Measurements from ENCODE around the gene ISYNA1. TPM values are rescaled to one million over a fixed set of nuclear protein-coding genes. Genes with fewer than 3 reads are reported as not detected.

ISYNA1 gene
- total RNA-seq, 5 donors from 2014 or later (not counting 1 experiment from before 2014, with no cell fraction given): 38.3 to 59.8 (median 55.0) TPM

DNA sequence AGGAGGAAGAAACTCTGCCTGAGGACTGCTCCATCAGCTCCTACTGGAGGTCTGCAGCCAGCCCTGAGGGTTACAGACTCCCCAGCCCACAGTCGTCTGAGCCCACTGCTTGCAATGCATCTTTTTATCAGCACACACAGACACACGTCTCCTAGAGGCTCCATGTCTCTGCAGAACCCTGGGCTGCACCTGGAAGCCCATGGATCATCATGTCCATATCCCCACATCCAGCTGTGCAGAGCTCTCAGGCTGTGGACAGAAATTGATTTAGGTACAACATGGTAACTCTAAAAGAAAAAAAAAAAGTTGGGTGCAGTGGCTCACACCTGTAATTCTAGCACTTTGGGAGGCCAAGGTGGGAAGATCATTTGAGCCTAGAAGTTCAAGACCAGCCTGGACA lies 32.9 kb upstream of the ISYNA1 start:
- H3K4me1 Mint-ChIP-seq: peaks cover 12 to 51% (median 31%) of the 10 kb centered on the region in 3 donors
- Histone ChIP-seq H3K4me1 (ENCODE audit: control insufficient read depth in 1 of 2, extremely low read depth in 1 of 2, insufficient read depth in 2 of 2, low read length in 2 of 2) (peaks cover 0 to 61% of the 10 kb centered on the region in 2 experiments), H3K4me3 (ENCODE audit: control insufficient read depth in 1 of 2, extremely low read depth in 1 of 2, low read length in 1 of 2) (no peak overlapping the region), H3K27me3 (replicated peaks in 1 of 2; ENCODE audit: control insufficient read depth in 2 of 2, extremely low read depth in 1 of 2, insufficient read depth in 2 of 2, low read length in 1 of 2) (no peaks in the 10 kb centered on the region), H3K27ac (ENCODE audit: low read length) (no peak overlapping the region), H3K36me3 (ENCODE audit: control insufficient read depth in 2 of 2, extremely low read depth in 1 of 2, insufficient read depth in 1 of 2, low read length in 1 of 2) (peaks cover 8 to 22% of the 10 kb centered on the region in 2 donors), H3K9me3 (no peaks in the 10 kb centered on the region)
- ChIA-PET POLR2A (no interaction called here), CTCF (interaction anchor here in 1 of 2 donors (0.7 to 1.1 kb wide), 2 partner anchors 12 to 49 kb away, joined by 3 to 5 read pairs; no protein-coding TSS in a partner anchor)
- H3K4me3 Mint-ChIP-seq: no peak overlapping the region
- no peaks in the 10 kb centered on the region for H3K36me3 Mint-ChIP-seq
- H3K27me3 Mint-ChIP-seq: no peaks in the 10 kb centered on the region
- ATAC-seq (replicated peaks in 1 of 4) (no peak), DNase-seq (no peak)
- H3K9me3 Mint-ChIP-seq: no peaks in the 10 kb centered on the region
- WGBS (ENCODE audit: insufficient coverage): no CpG with 5 or more reads among the region's 2 CpGs
- peak overlapping the region in 1 of 2 donors; percentile 22 for H3K27ac Mint-ChIP-seq

DNA sequence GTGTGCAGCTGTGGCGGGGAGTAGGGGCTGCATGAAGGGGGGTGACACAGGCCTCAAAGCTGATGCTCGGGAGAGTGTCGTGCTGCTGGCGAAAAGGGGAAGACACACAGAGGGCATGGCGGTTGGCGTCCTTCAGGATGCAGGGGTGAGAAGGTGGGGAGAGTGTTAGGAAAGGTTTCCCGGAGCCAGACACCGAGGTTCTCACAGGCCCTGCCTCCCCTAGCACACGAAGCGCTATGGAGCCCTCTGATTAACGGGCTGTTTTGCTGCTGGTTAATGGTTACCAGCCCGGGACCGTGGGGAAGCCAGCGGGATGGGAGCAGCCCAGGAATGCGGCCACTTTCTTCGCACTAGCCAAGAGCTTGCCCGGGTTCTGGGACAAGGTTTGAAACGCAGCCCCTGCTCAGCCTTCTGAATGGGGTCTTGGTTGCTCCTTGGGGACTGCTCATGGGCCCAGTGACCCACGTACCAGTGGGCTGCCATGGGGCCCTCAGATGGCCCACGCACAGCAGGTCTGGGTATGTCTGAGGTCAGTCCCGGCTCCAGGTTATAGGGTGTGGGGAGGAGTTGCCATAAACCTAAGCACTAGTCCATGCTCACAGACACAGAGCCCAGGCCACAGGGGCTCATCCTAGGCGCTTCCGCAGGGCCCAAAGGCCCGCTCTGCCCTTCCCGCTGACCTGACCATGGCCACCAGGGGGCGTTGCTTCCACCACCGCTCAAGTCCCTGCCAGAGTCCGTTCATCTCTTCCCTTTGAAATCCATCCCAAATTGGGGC lies 31.3 kb upstream of the ISYNA1 start:
- Mint-ChIP-seq H3K27me3 (no peaks in the 10 kb centered on the region), H3K4me3 (no peak overlapping the region), H3K36me3 (peaks cover 11% of the 10 kb centered on the region), H3K9me3 (no peaks in the 10 kb centered on the region), H3K27ac (no peak overlapping the region), H3K4me1 (peaks cover 4 to 35% (median 16%) of the 10 kb centered on the region in 3 donors)
- Histone ChIP-seq H3K4me1 (ENCODE audit: control insufficient read depth in 1 of 2, extremely low read depth in 1 of 2, insufficient read depth in 2 of 2, low read length in 2 of 2) (peaks cover 0 to 46% of the 10 kb centered on the region in 2 experiments), H3K27ac (ENCODE audit: low read length) (no peak overlapping the region), H3K36me3 (ENCODE audit: control insufficient read depth in 2 of 2, extremely low read depth in 1 of 2, insufficient read depth in 1 of 2, low read length in 1 of 2) (peaks cover 12 to 36% of the 10 kb centered on the region in 2 donors), H3K4me3 (ENCODE audit: control insufficient read depth in 1 of 2, extremely low read depth in 1 of 2, low read length in 1 of 2) (no peak overlapping the region), H3K27me3 (replicated peaks in 1 of 2; ENCODE audit: control insufficient read depth in 2 of 2, extremely low read depth in 1 of 2, insufficient read depth in 2 of 2, low read length in 1 of 2) (no peaks in the 10 kb centered on the region), H3K9me3 (no peaks in the 10 kb centered on the region)
- DNase-seq: peak in 30 of 35 experiments; percentile 29 to 80 (median 52)
- ChIA-PET CTCF (interaction anchor here (0.6 to 1.1 kb wide), 5 partner anchors 16 to 636 kb away, joined by 3 to 5 read pairs (median 3); no protein-coding TSS in a partner anchor), POLR2A (no interaction called here)
- ATAC-seq (replicated peaks in 1 of 4): peak; percentile 52 to 55 (median 53)
- WGBS (ENCODE audit: insufficient coverage): 82% methylated on average over 23 of the region's 28 CpGs

DNA sequence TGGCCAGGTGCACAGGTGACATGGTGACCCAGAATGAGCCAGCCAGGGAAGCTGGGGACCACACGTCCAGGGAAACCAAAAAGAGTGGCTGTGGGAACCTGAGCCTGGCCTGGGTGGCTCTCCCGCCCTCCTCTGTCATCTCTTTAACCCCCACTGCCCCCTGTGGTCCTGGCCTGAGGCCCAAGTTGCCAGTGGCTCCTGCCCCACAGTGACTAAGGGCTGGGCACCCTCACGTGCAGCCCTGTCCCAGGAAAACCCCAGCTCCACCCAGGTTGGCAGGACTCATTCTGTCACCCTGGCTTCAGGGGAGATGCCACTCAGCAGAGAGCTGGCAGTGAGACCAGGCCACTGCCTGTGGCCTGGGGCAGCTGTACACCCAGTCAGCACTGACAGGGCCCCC lies 30.6 kb upstream of the ISYNA1 start:
- no peaks in the 10 kb centered on the region for H3K27me3 Mint-ChIP-seq

GRCh38 chr19:18467978-18468377 lies 30.0 kb upstream of the ISYNA1 start:
- no peak overlapping the region for H3K4me3 ChIP-seq (ENCODE audit: control insufficient read depth in 1 of 2, extremely low read depth in 1 of 2, low read length in 1 of 2)
- H3K9me3 Mint-ChIP-seq: no peaks in the 10 kb centered on the region
- no peaks in the 10 kb centered on the region for H3K9me3 ChIP-seq
- 95% methylated on average over 3 of the region's 3 CpGs for WGBS (ENCODE audit: insufficient coverage)
- no peaks in the 10 kb centered on the region for H3K27me3 ChIP-seq (replicated peaks in 1 of 2; ENCODE audit: control insufficient read depth in 2 of 2, extremely low read depth in 1 of 2, insufficient read depth in 2 of 2, low read length in 1 of 2)
- CTCF ChIA-PET: interaction anchor here in 1 of 2 donors (0.5 kb wide), 1 partner anchor 210 kb away, joined by 3 read pairs; no protein-coding TSS in a partner anchor
- no peak overlapping the region for H3K4me3 Mint-ChIP-seq
- H3K36me3 Mint-ChIP-seq: peaks cover 13% of the 10 kb centered on the region
- ATAC-seq (replicated peaks in 1 of 4): no peak
- H3K36me3 ChIP-seq (ENCODE audit: control insufficient read depth in 2 of 2, extremely low read depth in 1 of 2, insufficient read depth in 1 of 2, low read length in 1 of 2): peaks cover 12 to 38% of the 10 kb centered on the region in 2 donors
- peaks cover 0 to 33% of the 10 kb centered on the region in 2 experiments for H3K4me1 ChIP-seq (ENCODE audit: control insufficient read depth in 1 of 2, extremely low read depth in 1 of 2, insufficient read depth in 2 of 2, low read length in 2 of 2)
- no peaks in the 10 kb centered on the region for H3K27me3 Mint-ChIP-seq
- H3K27ac Mint-ChIP-seq: peak overlapping the region in 1 of 2 donors; percentile 48
- H3K4me1 Mint-ChIP-seq: peaks cover 2 to 24% (median 11%) of the 10 kb centered on the region in 3 donors
- POLR2A ChIA-PET: no interaction called here
- H3K27ac ChIP-seq (ENCODE audit: low read length): no peak overlapping the region
- DNase-seq: no peak

More for the DNA sequence above, 30.6 kb upstream of the ISYNA1 start:
- DNase-seq (no peak), ATAC-seq (replicated peaks in 1 of 4) (no peak)
- 79% methylated on average over 2 of the region's 3 CpGs for WGBS (ENCODE audit: insufficient coverage)
- Histone ChIP-seq H3K4me1 (ENCODE audit: control insufficient read depth in 1 of 2, extremely low read depth in 1 of 2, insufficient read depth in 2 of 2, low read length in 2 of 2) (peaks cover 0 to 38% of the 10 kb centered on the region in 2 experiments), H3K27ac (ENCODE audit: low read length) (no peak overlapping the region), H3K9me3 (no peaks in the 10 kb centered on the region), H3K36me3 (ENCODE audit: control insufficient read depth in 2 of 2, extremely low read depth in 1 of 2, insufficient read depth in 1 of 2, low read length in 1 of 2) (peaks cover 12 to 39% of the 10 kb centered on the region in 2 donors), H3K4me3 (ENCODE audit: control insufficient read depth in 1 of 2, extremely low read depth in 1 of 2, low read length in 1 of 2) (no peak overlapping the region), H3K27me3 (replicated peaks in 1 of 2; ENCODE audit: control insufficient read depth in 2 of 2, extremely low read depth in 1 of 2, insufficient read depth in 2 of 2, low read length in 1 of 2) (no peaks in the 10 kb centered on the region)
- H3K27ac Mint-ChIP-seq: no peak overlapping the region
- H3K36me3 Mint-ChIP-seq: peaks cover 12% of the 10 kb centered on the region
- CTCF ChIA-PET: interaction anchor here (0.5 to 0.6 kb wide), 2 partner anchors 209 to 636 kb away, joined by 3 read pairs; no protein-coding TSS in a partner anchor
- POLR2A ChIA-PET: no interaction called here
- H3K9me3 Mint-ChIP-seq: no peaks in the 10 kb centered on the region
- peaks cover 4 to 28% (median 13%) of the 10 kb centered on the region in 3 donors for H3K4me1 Mint-ChIP-seq
- H3K4me3 Mint-ChIP-seq: no peak overlapping the region

DNA sequence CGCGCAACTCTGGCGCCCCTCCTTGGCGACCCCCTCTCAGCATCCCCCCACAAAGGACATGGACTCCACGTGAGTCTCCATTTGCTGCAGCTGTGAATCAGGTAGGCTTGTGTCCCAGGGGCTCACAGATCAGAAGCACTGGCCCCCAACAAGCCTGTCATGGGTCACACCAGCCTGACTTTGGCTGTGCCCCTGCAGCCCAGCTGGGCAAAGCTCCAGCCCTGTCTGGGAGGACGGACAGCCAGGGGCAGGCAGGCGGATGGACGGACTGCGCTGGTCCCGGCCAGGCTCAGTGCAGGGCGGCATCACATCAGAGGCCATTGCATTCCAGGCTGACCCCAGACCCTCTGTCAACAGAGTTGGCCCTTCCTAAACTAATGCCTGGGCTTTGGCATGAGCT lies 28.4 kb upstream of the ISYNA1 start:
- Mint-ChIP-seq H3K36me3 (peaks cover 22% of the 10 kb centered on the region), H3K4me3 (no peak overlapping the region), H3K9me3 (no peaks in the 10 kb centered on the region), H3K4me1 (peaks cover 0 to 25% (median 9%) of the 10 kb centered on the region in 3 donors), H3K27me3 (no peaks in the 10 kb centered on the region), H3K27ac (no peak overlapping the region)
- ChIA-PET POLR2A (no interaction called here), CTCF (no interaction called here)
- H3K4me3 ChIP-seq (ENCODE audit: control insufficient read depth in 1 of 2, extremely low read depth in 1 of 2, low read length in 1 of 2): no peak overlapping the region
- WGBS (ENCODE audit: insufficient coverage): 96% methylated on average over 11 of the region's 11 CpGs
- ATAC-seq (replicated peaks in 1 of 4) (no peak), DNase-seq (no peak)
- H3K27ac ChIP-seq (ENCODE audit: low read length): no peak overlapping the region
- no peaks in the 10 kb centered on the region for H3K27me3 ChIP-seq (replicated peaks in 1 of 2; ENCODE audit: control insufficient read depth in 2 of 2, extremely low read depth in 1 of 2, insufficient read depth in 2 of 2, low read length in 1 of 2)
- peaks cover 0 to 32% of the 10 kb centered on the region in 2 experiments for H3K4me1 ChIP-seq (ENCODE audit: control insufficient read depth in 1 of 2, extremely low read depth in 1 of 2, insufficient read depth in 2 of 2, low read length in 2 of 2)
- peaks cover 9 to 43% of the 10 kb centered on the region in 2 donors for H3K36me3 ChIP-seq (ENCODE audit: control insufficient read depth in 2 of 2, extremely low read depth in 1 of 2, insufficient read depth in 1 of 2, low read length in 1 of 2)
- H3K9me3 ChIP-seq: no peaks in the 10 kb centered on the region

DNA sequence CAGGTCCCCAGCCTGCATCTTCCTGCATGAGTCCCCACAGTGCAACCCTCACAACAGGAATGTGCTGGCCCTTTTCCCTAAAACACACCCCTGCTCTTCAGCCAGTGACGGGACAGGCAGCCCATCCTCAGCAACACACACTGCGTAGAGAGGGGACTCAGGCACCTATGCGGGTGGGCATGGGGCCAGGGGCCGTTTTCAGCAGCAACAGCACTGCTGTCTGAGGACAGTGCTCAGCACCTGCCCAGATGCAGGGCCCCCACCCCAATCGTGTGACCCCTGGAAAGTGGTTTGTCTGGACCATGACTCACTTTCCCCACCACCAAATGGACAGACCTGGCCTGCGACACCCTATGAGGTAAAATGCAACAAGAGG lies 28.0 kb upstream of the ISYNA1 start:
- CTCF ChIA-PET: no interaction called here

More for the DNA sequence above, 28.0 kb upstream of the ISYNA1 start:
- no peak overlapping the region for H3K27ac ChIP-seq (ENCODE audit: low read length)
- Mint-ChIP-seq H3K27ac (no peak overlapping the region), H3K4me3 (no peak overlapping the region), H3K9me3 (no peaks in the 10 kb centered on the region), H3K27me3 (no peaks in the 10 kb centered on the region), H3K36me3 (peaks cover 23% of the 10 kb centered on the region), H3K4me1 (peaks cover 0 to 25% (median 9%) of the 10 kb centered on the region in 3 donors)
- no peaks in the 10 kb centered on the region for H3K27me3 ChIP-seq (replicated peaks in 1 of 2; ENCODE audit: control insufficient read depth in 2 of 2, extremely low read depth in 1 of 2, insufficient read depth in 2 of 2, low read length in 1 of 2)
- WGBS (ENCODE audit: insufficient coverage): 93% methylated on average over 5 of the region's 6 CpGs
- peaks cover 9 to 45% of the 10 kb centered on the region in 2 donors for H3K36me3 ChIP-seq (ENCODE audit: control insufficient read depth in 2 of 2, extremely low read depth in 1 of 2, insufficient read depth in 1 of 2, low read length in 1 of 2)
- POLR2A ChIA-PET: no interaction called here
- H3K4me1 ChIP-seq (ENCODE audit: control insufficient read depth in 1 of 2, extremely low read depth in 1 of 2, insufficient read depth in 2 of 2, low read length in 2 of 2): peaks cover 0 to 32% of the 10 kb centered on the region in 2 experiments
- no peak overlapping the region for H3K4me3 ChIP-seq (ENCODE audit: control insufficient read depth in 1 of 2, extremely low read depth in 1 of 2, low read length in 1 of 2)
- DNase-seq (no peak), ATAC-seq (replicated peaks in 1 of 4) (no peak)
- H3K9me3 ChIP-seq: no peaks in the 10 kb centered on the region

Data from T-cell (primary cell).